Cardiac muscle cell (in vitro differentiated cells and primary cell): ENCODE measurements around the gene ANKZF1. TPM values are rescaled to one million over a fixed set of nuclear protein-coding genes. Genes with fewer than 3 reads are reported as not detected.

Source experiments
- DNase-seq, 2 donors: peaks; one replicate each; pipeline versions ENCODE4 v3.0.0 to v3.0.0-alpha.2; 2010 to 2017; ENCODE audit warnings: low read depth in 1 of 2, low spot score in 1 of 2
- H3K27ac ChIP-seq: fragments of 200-600 bp; sonication (generic); 2 replicates; pipeline ENCODE4 v1.5.1; 2016
- H3K27me3 ChIP-seq: fragments of 200-600 bp; sonication (generic); 2 replicates; pipeline ENCODE4 v1.6.0; 2016; ENCODE audit warnings: control low read depth
- H3K36me3 ChIP-seq: fragments of 200-600 bp; sonication (generic); 2 replicates; pipeline ENCODE4 v1.5.1; 2016; ENCODE audit warnings: control low read depth
- H3K4me1 ChIP-seq: fragments of 200-600 bp; sonication (generic); 2 replicates; pipeline ENCODE4 v1.8.1; 2017; ENCODE audit warnings: low read depth, mild to moderate bottlenecking, mixed run types
- H3K4me3 ChIP-seq: fragments of 200-600 bp; sonication (generic); 2 replicates; pipeline ENCODE4 v1.5.1; 2016; ENCODE audit warnings: mild to moderate bottlenecking
- H3K9me3 ChIP-seq: fragments of 200-600 bp; sonication (generic); 2 replicates; pipeline ENCODE4 v1.5.1; 2017; ENCODE audit warnings: low read depth, mild to moderate bottlenecking, control low read depth
- CTCF ChIP-seq: IDR thresholded peaks from 2 replicates; pipeline ENCODE4 v1.5.1; 2012; ENCODE audit warnings: low read depth, mild to moderate bottlenecking, low read length
- polyA plus RNA-seq: library from polyadenylated mRNA; unstranded; fragments of >200 nt; fragmentation: Nextera tagmentation; extraction: Ambion mirVana; gene quantifications from 2 replicates; pipeline ENCODE4 v1.2.1, GENCODE V29; 2016
- total RNA-seq: library from RNA; depleted of rRNA; stranded (reverse); fragments of >200 nt; gene quantifications from 2 replicates; pipeline ENCODE4 v1.2.3, GENCODE V29; 2016

The ANKZF1 gene
- 100 and 139 TPM in 2 replicates for total RNA-seq
- polyA plus RNA-seq = 135 and 175 TPM in 2 replicates

GRCh38 chr2:219229305-219230058 is at the start of gene ANKZF1, which contains the start of gene ATG9A:
ANKZF1 (plus strand) TSS chr2:219229806; CDS start chr2:219230258, 452 bp downstream.
ATG9A (minus strand) TSS chr2:219229636; CDS start chr2:219228024, 1,612 bp downstream.
- DNase-seq = peak; percentile 100
- H3K9me3 ChIP-seq = no peaks in the 10 kb centered on the region
- peaks cover 41% of the 10 kb centered on the region for H3K36me3 ChIP-seq
- peak within 1 kb of the TSS; percentile 94 for H3K27ac ChIP-seq
- peaks cover 16% of the 10 kb centered on the region for H3K4me1 ChIP-seq
- peak within 1 kb of the TSS; percentile 72 for H3K4me3 ChIP-seq
- H3K27me3 ChIP-seq = no peaks in the 10 kb centered on the region
- no peak for TF ChIP-seq CTCF

GRCh38 chr2:219180961-219181360 is 48.6 kb upstream of the ANKZF1 start:
- no peaks in the 10 kb centered on the region for H3K9me3 ChIP-seq
- H3K27ac ChIP-seq = no peak overlapping the region
- peaks cover 36% of the 10 kb centered on the region for H3K36me3 ChIP-seq
- no peak for TF ChIP-seq CTCF
- H3K4me3 ChIP-seq = no peak overlapping the region
- DNase-seq = no peak
- no peaks in the 10 kb centered on the region for H3K27me3 ChIP-seq
- H3K4me1 ChIP-seq = peaks cover 4% of the 10 kb centered on the region

- DNase-seq = no peak
- Histone ChIP-seq H3K4me3 (no peak overlapping the region), H3K4me1 (peaks cover 4% of the 10 kb centered on the region), H3K36me3 (peaks cover 36% of the 10 kb centered on the region), H3K27me3 (no peaks in the 10 kb centered on the region), H3K27ac (no peak overlapping the region), H3K9me3 (no peaks in the 10 kb centered on the region)
- TF ChIP-seq CTCF = no peak
Measured at GRCh38 chr2:219181531-219181930, 48.1 kb upstream of the ANKZF1 start.

GRCh38 chr2:219182331-219183150 is 47.1 kb upstream of the ANKZF1 start:
- no peak for DNase-seq
- TF ChIP-seq CTCF = no peak
- peaks cover 4% of the 10 kb centered on the region for H3K4me1 ChIP-seq
- H3K4me3 ChIP-seq = no peak overlapping the region
- no peak overlapping the region for H3K27ac ChIP-seq
- H3K36me3 ChIP-seq = peaks cover 36% of the 10 kb centered on the region
- H3K27me3 ChIP-seq = no peaks in the 10 kb centered on the region
- H3K9me3 ChIP-seq = no peaks in the 10 kb centered on the region

GRCh38 chr2:219183151-219183772 is 46.3 kb upstream of the ANKZF1 start:
- Histone ChIP-seq H3K4me1 (peaks cover 4% of the 10 kb centered on the region), H3K9me3 (no peaks in the 10 kb centered on the region), H3K36me3 (peaks cover 36% of the 10 kb centered on the region), H3K27ac (no peak overlapping the region), H3K27me3 (no peaks in the 10 kb centered on the region), H3K4me3 (no peak overlapping the region)
- DNase-seq = no peak
- no peak for TF ChIP-seq CTCF
